GM12878 (cell line): ENCODE data around the gene PHLDA2. TPM values are rescaled to one million over a fixed set of nuclear protein-coding genes. Genes with fewer than 3 reads are reported as not detected.

Source experiments
- ATAC-seq: fragments of 200-7000 bp; cut with Tn5 transposase; 3 replicates; pipeline ENCODE4 v1.9.1; 2020; ENCODE audit warnings: mild to moderate bottlenecking, moderate library complexity
- BruUV-seq: library from RNA; stranded (reverse); fragments of 400-500 nt; replicated peaks from 2 replicates; lab custom pipeline; 2021; lab: Mats Ljungman, UMichigan
- CTCF ChIA-PET: fragments of 300-600 bp; sonication (Branson Sonifier 250); formaldehyde crosslinking; extraction: SDS; loops from one replicate; lab custom pipeline; 2021; ENCODE audit warnings: inconsistent platforms; lab: Yijun Ruan, JAX
- POLR2A ChIA-PET: fragments of 350-600 bp; formaldehyde crosslinking; extraction: SDS; loops from one replicate; lab custom pipeline; 2021; ENCODE audit warnings: inconsistent platforms; lab: Charles Lee
- RAD21 ChIA-PET: fragments of 300-600 bp; sonication (Branson Sonifier 250); formaldehyde crosslinking; loops from one replicate; lab custom pipeline; 2023; ENCODE audit warnings: antibody characterized with exemption; ENCODE audit not compliant: unreplicated experiment; lab: Charles Lee
- SMC1A ChIA-PET: fragments of 300-600 bp; sonication (Branson Sonifier 250); formaldehyde crosslinking; loops from one replicate; lab custom pipeline; 2023; ENCODE audit not compliant: unreplicated experiment, uncharacterized antibody; lab: Charles Lee
- DNase-seq: peaks from one replicate; pipeline ENCODE4 v3.0.0-alpha.2; 2011; ENCODE audit warnings: low read depth, low spot score
- FAIRE-seq: peaks from 3 replicates; lab custom pipeline; 2011; peaks lifted over from hg19 to GRCh38; lab: Jason Lieb, UNC
- H2AFZ ChIP-seq: 2 replicates; pipeline ENCODE4 v1.6.0; 2011; ENCODE audit warnings: low read depth, low read length, control low read depth; ENCODE audit not compliant: control insufficient read depth
- H3K27ac ChIP-seq: 2 replicates; pipeline ENCODE4 v1.5.1; 2011; ENCODE audit warnings: control low read depth; ENCODE audit not compliant: control insufficient read depth, insufficient read depth
- H3K27me3 ChIP-seq, 2 experiments: replicated peaks in 1 of 2; 2 replicates each; pipeline versions ENCODE4 v1.6.0 to v1.6.1; 2011; ENCODE audit warnings: low read length in 1 of 2; ENCODE audit not compliant: control insufficient read depth in 2 of 2, insufficient read depth in 2 of 2
- H3K36me3 ChIP-seq, 2 experiments: 2 replicates each; pipeline ENCODE4 v1.5.1; 2011; ENCODE audit warnings: low read length in 1 of 2; ENCODE audit not compliant: control insufficient read depth in 2 of 2, insufficient read depth in 2 of 2
- H3K4me1 ChIP-seq: 2 replicates; pipeline ENCODE4 v1.6.1; 2011; ENCODE audit warnings: mild to moderate bottlenecking, low read length, moderate library complexity, mixed read lengths; ENCODE audit not compliant: control insufficient read depth, insufficient read depth
- H3K4me2 ChIP-seq: 2 replicates; pipeline ENCODE4 v1.6.0; 2011; ENCODE audit warnings: control low read depth; ENCODE audit not compliant: control insufficient read depth, insufficient read depth
- H3K4me3 ChIP-seq: fragments of 200-600 bp; sonication (generic); 2 replicates; pipeline ENCODE4 v1.5.1; 2016
- H3K79me2 ChIP-seq: 2 replicates; pipeline ENCODE4 v1.6.0; 2011; ENCODE audit warnings: low read length; ENCODE audit not compliant: control insufficient read depth, insufficient read depth
- H3K9ac ChIP-seq: 2 replicates; pipeline ENCODE4 v1.8.0; 2011; ENCODE audit warnings: low read length, control low read depth, mixed read lengths; ENCODE audit not compliant: control insufficient read depth, insufficient read depth
- H3K9me3 ChIP-seq: replicated peaks from 3 replicates; pipeline ENCODE4 v1.5.1; 2011; ENCODE audit warnings: mild to moderate bottlenecking, low read length; ENCODE audit not compliant: control insufficient read depth, insufficient read depth
- H4K20me1 ChIP-seq: 2 replicates; pipeline ENCODE4 v1.6.0; 2011; ENCODE audit not compliant: control insufficient read depth, insufficient read depth
- CBFB ChIP-seq: IDR thresholded peaks from 2 replicates; pipeline ENCODE4 v1.6.1; 2016; ENCODE audit warnings: antibody characterized with exemption, low read depth
- CBX5 ChIP-seq: sonication (generic); IDR thresholded peaks from 2 replicates; pipeline ENCODE4 v1.6.1; 2016; ENCODE audit warnings: low read depth, moderate library complexity, mild to moderate bottlenecking, inconsistent platforms
- FOS ChIP-seq: IDR thresholded peaks from 3 replicates; pipeline ENCODE4 v1.6.1; 2011; ENCODE audit warnings: borderline replicate concordance; ENCODE audit not compliant: insufficient read length; ENCODE audit errors: extremely low read depth
- FOXM1 ChIP-seq: IDR thresholded peaks from 2 replicates; pipeline ENCODE4 v1.6.1; 2012; ENCODE audit warnings: low read depth, mild to moderate bottlenecking, inconsistent platforms, low read length, moderate library complexity
- GATAD2B ChIP-seq: fragments of 450-650 bp; conservative IDR thresholded peaks from 2 replicates; pipeline ENCODE4 v1.6.1; 2017; ENCODE audit warnings: low read depth, mild to moderate bottlenecking, moderate library complexity
- IKZF2 ChIP-seq, 2 experiments: fragments of 450-650 bp; IDR thresholded peaks; 2 replicates each; pipeline ENCODE4 v1.6.1; 2017; ENCODE audit warnings: mild to moderate bottlenecking in 2 of 2, moderate library complexity in 2 of 2
- NBN ChIP-seq: fragments of 450-650 bp; IDR thresholded peaks from 2 replicates; pipeline ENCODE4 v1.6.1; 2016
- SPI1 ChIP-seq: IDR thresholded peaks from 2 replicates; pipeline ENCODE4 v1.6.1; 2011; ENCODE audit warnings: low read depth, mild to moderate bottlenecking, low read length, moderate library complexity, borderline replicate concordance; ENCODE audit not compliant: insufficient read depth
- WGBS: methylation state at CpG from one replicate; pipeline ENCODE4 v1.1.6; 2016; ENCODE audit warnings: low lambda C conversion rate; ENCODE audit not compliant: insufficient replicate concordance, insufficient coverage; ENCODE audit errors: missing lambda C conversion rate; 5-methylcytosine and 5-hydroxymethylcytosine counted together
- in situ Hi-C: fragments of 300-500 bp; cut with MboI; formaldehyde crosslinking; loops from 9 replicates; pipeline ENCODE4 v1.14.3; 2018; ENCODE audit warnings: mixed read lengths
- intact Hi-C: fragments of 100-400 bp; cut with micrococcal nuclease; formaldehyde crosslinking; loops from one replicate; pipeline ENCODE4 v1.14.2; 2022; ENCODE audit not compliant: unreplicated experiment
- polyA plus RNA-seq, 11 experiments: library from polyadenylated mRNA; depleted of rRNA in 4 of 11; unstranded in 6 of 11; stranded (reverse) in 5 of 11; fragments of >200 nt; fragmentation: Nextera tagmentation in 4 of 11; fragmentation: Illumina TruSeq in 1 of 11; extraction: Ambion mirVana in 4 of 11; extraction: Trizol in 1 of 11; gene quantifications; 1 replicate in 1 of 11; 2 replicates in 10 of 11; pipeline versions ENCODE4 v1.2.1 to v1.2.3, GENCODE V29; 2011 to 2016; ENCODE audit warnings: inconsistent platforms in 2 of 11, missing spikeins in 2 of 11, low read depth in 1 of 11
- total RNA-seq, 4 experiments: library from RNA; depleted of rRNA in 3 of 4; stranded (reverse); fragments of >200 nt in 3 of 4; fragmentation: Illumina TruSeq in 1 of 4; extraction: Trizol in 1 of 4; gene quantifications; 2 replicates each; pipeline versions ENCODE4 v1.2.1 to v1.2.3, GENCODE V29; 2013 to 2021
- TF ChIP-seq, protein P1 (sequence below): fragments of 450-650 bp; IDR thresholded peaks from 2 replicates; pipeline ENCODE4 v1.6.1; 2017; ENCODE audit warnings: mild to moderate bottlenecking, low read depth, inconsistent platforms; ENCODE audit not compliant: poor library complexity, severe bottlenecking
- TF ChIP-seq, protein P2 (sequence below): IDR thresholded peaks from 2 replicates; pipeline ENCODE4 v1.6.1; 2011; ENCODE audit warnings: borderline replicate concordance, low read depth, mild to moderate bottlenecking, moderate library complexity, mixed read lengths, low read length; ENCODE audit not compliant: insufficient read depth; ENCODE audit errors: extremely low read length

The PHLDA2 gene
- total and polyA plus RNA-seq, 10 of the 15 experiments (the other 5 are each of a cell fraction or from before 2014, with no cell fraction given), result 0.15 to 0.49 (median 0.16) TPM; not detected in 7

DNA sequence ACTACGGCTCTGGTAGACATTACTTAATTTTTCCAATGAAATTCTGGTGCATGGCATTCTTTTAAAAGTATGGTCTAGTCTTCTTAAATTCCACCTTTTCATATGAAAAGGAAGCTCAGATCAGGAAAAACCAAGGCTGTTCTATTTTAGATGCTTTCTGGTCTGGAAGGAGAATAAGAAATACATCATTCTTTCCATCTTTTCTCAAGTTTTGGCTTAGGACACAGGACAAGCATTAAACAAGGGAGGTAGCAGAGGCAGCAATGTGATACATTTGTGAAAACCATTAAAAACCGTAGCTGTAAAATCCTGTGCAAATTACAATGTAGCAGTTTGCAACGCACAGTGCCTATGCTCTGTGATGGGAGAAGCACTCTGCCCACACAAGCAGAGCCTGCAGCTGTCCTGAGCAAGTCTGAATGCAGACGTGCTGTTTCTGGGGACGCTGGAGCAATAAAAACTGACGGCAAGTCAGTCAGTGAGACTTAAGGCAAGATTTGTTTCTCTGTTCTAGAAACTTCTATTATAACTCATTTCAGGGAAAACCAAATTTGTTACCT, 39.2 kb upstream of the PHLDA2 start:
- no peak for FAIRE-seq
- Histone ChIP-seq H3K4me1 (no peaks in the 10 kb centered on the region), H3K9ac (no peak overlapping the region), H3K79me2 (no peaks in the 10 kb centered on the region; the same call in 1 of the 2 replicates), H3K27ac (no peak overlapping the region), H3K4me2 (no peak overlapping the region), H2AFZ (no peak overlapping the region), H3K36me3 (peaks cover 34 to 70% of the 10 kb centered on the region in 2 experiments), H3K27me3 (no peaks in the 10 kb centered on the region), H4K20me1 (no peaks in the 10 kb centered on the region; the same call in 1 of the 2 replicates), H3K4me3 (no peak overlapping the region), H3K9me3 (no peaks in the 10 kb centered on the region)
- ChIA-PET RAD21 (no interaction called here), CTCF (interaction anchor here (1.0 to 2.0 kb wide), 4 partner anchors 10 to 123 kb away, joined by 3 to 7 read pairs (median 4); no protein-coding TSS in a partner anchor), POLR2A (interaction anchor here (1.3 kb wide), 1 partner anchor 12 kb away, joined by 5 read pairs; no protein-coding TSS in a partner anchor), SMC1A (interaction anchor here (1.0 to 2.1 kb wide), 3 partner anchors 12 to 22 kb away, joined by 3 to 7 read pairs (median 3); no protein-coding TSS in a partner anchor)
- WGBS, result 99% methylated on average over 6 of the region's 6 CpGs
- intact Hi-C loops, result no loop called here
- in situ Hi-C loops, result no loop called here
- BruUV-seq, result no TSS peak
- DNase-seq, result no peak
- no peak for ATAC-seq
- TF ChIP-seq, protein P1, sequence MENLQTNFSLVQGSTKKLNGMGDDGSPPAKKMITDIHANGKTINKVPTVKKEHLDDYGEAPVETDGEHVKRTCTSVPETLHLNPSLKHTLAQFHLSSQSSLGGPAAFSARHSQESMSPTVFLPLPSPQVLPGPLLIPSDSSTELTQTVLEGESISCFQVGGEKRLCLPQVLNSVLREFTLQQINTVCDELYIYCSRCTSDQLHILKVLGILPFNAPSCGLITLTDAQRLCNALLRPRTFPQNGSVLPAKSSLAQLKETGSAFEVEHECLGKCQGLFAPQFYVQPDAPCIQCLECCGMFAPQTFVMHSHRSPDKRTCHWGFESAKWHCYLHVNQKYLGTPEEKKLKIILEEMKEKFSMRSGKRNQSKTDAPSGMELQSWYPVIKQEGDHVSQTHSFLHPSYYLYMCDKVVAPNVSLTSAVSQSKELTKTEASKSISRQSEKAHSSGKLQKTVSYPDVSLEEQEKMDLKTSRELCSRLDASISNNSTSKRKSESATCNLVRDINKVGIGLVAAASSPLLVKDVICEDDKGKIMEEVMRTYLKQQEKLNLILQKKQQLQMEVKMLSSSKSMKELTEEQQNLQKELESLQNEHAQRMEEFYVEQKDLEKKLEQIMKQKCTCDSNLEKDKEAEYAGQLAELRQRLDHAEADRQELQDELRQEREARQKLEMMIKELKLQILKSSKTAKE, result no peak

DNA sequence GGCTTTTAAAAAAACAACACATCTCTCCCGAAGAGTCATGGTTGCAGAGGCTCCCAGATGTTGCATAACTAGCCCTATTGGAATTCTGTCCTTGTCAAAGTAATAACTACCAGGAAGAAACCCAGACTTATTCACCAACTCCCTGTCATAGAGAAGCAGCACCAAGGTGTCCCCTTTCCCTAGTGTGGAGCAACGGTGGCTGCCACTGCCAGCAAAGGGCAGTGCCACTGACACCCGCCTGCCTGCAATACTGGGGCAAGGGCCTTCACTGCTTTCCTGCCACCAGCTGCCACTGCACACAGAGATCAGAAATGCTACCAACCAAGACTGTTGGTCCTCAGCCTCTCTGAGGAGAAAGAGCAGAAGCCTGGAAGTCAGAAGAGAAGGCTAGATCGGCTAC, 35.6 kb upstream of the PHLDA2 start:
- BruUV-seq, result no TSS peak
- no peak overlapping the region for H3K4me3 ChIP-seq
- H3K79me2 ChIP-seq, result no peaks in the 10 kb centered on the region; the same call in 1 of the 2 replicates
- peaks cover 4% of the 10 kb centered on the region for H4K20me1 ChIP-seq
- FAIRE-seq, result no peak
- no peaks in the 10 kb centered on the region for H3K9me3 ChIP-seq
- ChIA-PET POLR2A (no interaction called here), RAD21 (no interaction called here), SMC1A (no interaction called here), CTCF (no interaction called here)
- no peaks in the 10 kb centered on the region for H3K4me1 ChIP-seq
- intact Hi-C loops (no loop called here), in situ Hi-C loops (no loop called here)
- no peak overlapping the region for H3K9ac ChIP-seq
- H3K27me3 ChIP-seq, result no peaks in the 10 kb centered on the region
- no peak overlapping the region for H3K27ac ChIP-seq
- WGBS, result 98% methylated on average over 4 of the region's 4 CpGs
- no peak overlapping the region for H3K4me2 ChIP-seq
- DNase-seq, result no peak
- H3K36me3 ChIP-seq, result peaks cover 37 to 66% of the 10 kb centered on the region in 2 experiments
- no peak overlapping the region for H2AFZ ChIP-seq
- no peak for ATAC-seq
- TF ChIP-seq FOXM1, result no peak
- TF ChIP-seq, protein P2, sequence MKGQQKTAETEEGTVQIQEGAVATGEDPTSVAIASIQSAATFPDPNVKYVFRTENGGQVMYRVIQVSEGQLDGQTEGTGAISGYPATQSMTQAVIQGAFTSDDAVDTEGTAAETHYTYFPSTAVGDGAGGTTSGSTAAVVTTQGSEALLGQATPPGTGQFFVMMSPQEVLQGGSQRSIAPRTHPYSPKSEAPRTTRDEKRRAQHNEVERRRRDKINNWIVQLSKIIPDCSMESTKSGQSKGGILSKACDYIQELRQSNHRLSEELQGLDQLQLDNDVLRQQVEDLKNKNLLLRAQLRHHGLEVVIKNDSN, result no peak
- TF ChIP-seq NBN, result no peak
- no peak for TF ChIP-seq CBFB
- TF ChIP-seq FOS, result no peak
- TF ChIP-seq IKZF2 (IDR thresholded peaks at IDR 0.05), result no peak
- no peak for TF ChIP-seq GATAD2B
- no peak for TF ChIP-seq CBX5
- TF ChIP-seq SPI1, result no peak
